Fibroblast of mammary gland (primary cell): ENCODE results near the gene ARHGEF6.

Experiments
- DNase-seq: peaks from one replicate; pipeline ENCODE4 v3.0.0-alpha.2; 2010; ENCODE audit warnings: low read depth
- H3K4me3 ChIP-seq: 2 replicates; pipeline ENCODE4 v1.5.1; 2011; ENCODE audit warnings: low read depth, mild to moderate bottlenecking, low read length, moderate library complexity; ENCODE audit not compliant: control insufficient read depth
- CTCF ChIP-seq: conservative IDR thresholded peaks from 2 replicates; pipeline ENCODE4 v1.5.1; 2011; ENCODE audit warnings: low read depth, low read length, inconsistent platforms; ENCODE audit not compliant: control insufficient read depth, insufficient read depth

Gene ARHGEF6

GRCh38 chrX:136733613-136734012 is 47.1 kb downstream of the ARHGEF6 start:
- no peak overlapping the region for H3K4me3 ChIP-seq
- TF ChIP-seq CTCF: no peak
- no peak for DNase-seq

GRCh38 chrX:136731798-136732197 is 48.9 kb downstream of the ARHGEF6 start:
- TF ChIP-seq CTCF: no peak

GRCh38 chrX:136731207-136731782 is 49.4 kb downstream of the ARHGEF6 start:
- TF ChIP-seq CTCF: no peak
- H3K4me3 ChIP-seq: no peak overlapping the region
- no peak for DNase-seq

More at GRCh38 chrX:136731798-136732197, 48.9 kb downstream of the ARHGEF6 start:
- no peak for DNase-seq
- no peak overlapping the region for H3K4me3 ChIP-seq

- H3K4me3 ChIP-seq: no peak overlapping the region
- TF ChIP-seq CTCF: no peak
- no peak for DNase-seq
Measured at GRCh38 chrX:136728393-136728792, 52.3 kb downstream of the ARHGEF6 start.

- DNase-seq: peak; percentile 76
- TF ChIP-seq CTCF: no peak
- no peak overlapping the region for H3K4me3 ChIP-seq
Measured at GRCh38 chrX:136725441-136726104, 55.2 kb downstream of the ARHGEF6 start.

- no peak for DNase-seq
- no peak overlapping the region for H3K4me3 ChIP-seq
- no peak for TF ChIP-seq CTCF
Measured at GRCh38 chrX:136718091-136718490, 62.6 kb downstream of the ARHGEF6 start.
